LNCAP (cell line): ENCODE measurements around the gene PLD3.

ENCODE experiments used
- CTCF ChIP-seq: fragments of 450-650 bp; IDR thresholded peaks from 2 replicates; pipeline ENCODE4 v1.5.1; 2017; ENCODE audit warnings: mild to moderate bottlenecking

Gene PLD3

GRCh38 chr19:40378509-40378908, 30.0 kb downstream of the PLD3 start:
- TF ChIP-seq CTCF = no peak

- TF ChIP-seq CTCF = no peak
Measured at GRCh38 chr19:40379446-40380198, 31.1 kb downstream of the PLD3 start.

GRCh38 chr19:40380199-40381037, 31.9 kb downstream of the PLD3 start:
- TF ChIP-seq CTCF = no peak

- TF ChIP-seq CTCF = no peak
Measured at GRCh38 chr19:40381321-40381720, 32.8 kb downstream of the PLD3 start.

GRCh38 chr19:40383668-40384248, 35.3 kb downstream of the PLD3 start:
- TF ChIP-seq CTCF = no peak

GRCh38 chr19:40387155-40387554, 38.7 kb downstream of the PLD3 start:
- no peak for TF ChIP-seq CTCF

- no peak for TF ChIP-seq CTCF
Measured at GRCh38 chr19:40388481-40388880, 40.0 kb downstream of the PLD3 start.
